IMR-90 (cell line): Measurements from ENCODE around the gene MYOM1. TPM values are rescaled to one million over a fixed set of nuclear protein-coding genes. Genes with fewer than 3 reads are reported as not detected.

Experiments
- ATAC-seq: fragments of 200-7000 bp; cut with Tn5 transposase; 2 replicates; pipeline ENCODE4 v1.9.1; 2020; ENCODE audit warnings: low read depth, mild to moderate bottlenecking, moderate library complexity
- BruUV-seq: library from RNA; stranded (reverse); fragments of 400-500 nt; replicated peaks from 2 replicates; lab custom pipeline; 2021; lab: Mats Ljungman, UMichigan
- CTCF ChIA-PET: fragments of 300-600 bp; formaldehyde crosslinking; extraction: SDS; loops from one replicate; lab custom pipeline; 2021; ENCODE audit warnings: antibody characterized with exemption; lab: Yijun Ruan, JAX
- POLR2A ChIA-PET: fragments of 300-600 bp; sonication (Branson Sonifier 250); formaldehyde crosslinking; loops from one replicate; lab custom pipeline; 2022; ENCODE audit warnings: antibody characterized with exemption; ENCODE audit not compliant: unreplicated experiment; lab: Charles Lee
- DNase-seq: peaks from one replicate; pipeline ENCODE4 v3.0.0; 2013
- H2AFZ ChIP-seq: replicated peaks from 2 replicates; pipeline ENCODE3; 2013; ENCODE audit warnings: low read length, mild to moderate bottlenecking; ENCODE audit not compliant: poor library complexity
- H2AK5ac ChIP-seq: 2 replicates; pipeline ENCODE4 v1.6.1; 2013; ENCODE audit warnings: low read depth, low read length, inconsistent platforms
- H2AK9ac ChIP-seq: replicated peaks from 2 replicates; pipeline ENCODE3; 2013; ENCODE audit warnings: mild to moderate bottlenecking, low read depth, low read length, moderate library complexity; ENCODE audit not compliant: poor library complexity
- H2BK120ac ChIP-seq: 2 replicates; pipeline ENCODE4 v1.6.1; 2013; ENCODE audit warnings: low read depth, low read length, inconsistent platforms
- H2BK15ac ChIP-seq: 3 replicates; pipeline ENCODE4 v1.6.1; 2013; ENCODE audit warnings: low read depth, low read length, inconsistent platforms
- H2BK20ac ChIP-seq: 2 replicates; pipeline ENCODE4 v1.6.1; 2013; ENCODE audit warnings: low read depth, mild to moderate bottlenecking, inconsistent platforms, low read length, moderate library complexity
- H2BK5ac ChIP-seq: 2 replicates; pipeline ENCODE4 v1.6.1; 2013; ENCODE audit warnings: mild to moderate bottlenecking, low read depth, low read length, inconsistent platforms; ENCODE audit not compliant: poor library complexity, severe bottlenecking
- H3K14ac ChIP-seq: replicated peaks from 2 replicates; pipeline ENCODE4 v1.6.1; 2013; ENCODE audit warnings: low read depth, low read length, inconsistent platforms
- H3K18ac ChIP-seq: 2 replicates; pipeline ENCODE4 v1.6.1; 2013; ENCODE audit warnings: low read depth, low read length, control low read depth
- H3K23ac ChIP-seq: 2 replicates; pipeline ENCODE4 v1.6.1; 2013; ENCODE audit warnings: low read depth, low read length, inconsistent platforms
- H3K27ac ChIP-seq: 2 replicates; pipeline ENCODE4 v1.5.1; 2013; ENCODE audit warnings: mild to moderate bottlenecking, control low read depth, low read length; ENCODE audit not compliant: insufficient read depth
- H3K27me3 ChIP-seq: 2 replicates; pipeline ENCODE4 v1.6.1; 2013; ENCODE audit warnings: low read length; ENCODE audit not compliant: control insufficient read depth, insufficient read depth
- H3K36me3 ChIP-seq: 2 replicates; pipeline ENCODE4 v1.6.1; 2013; ENCODE audit warnings: low read length, mixed read lengths; ENCODE audit not compliant: control insufficient read depth, insufficient read depth
- H3K4ac ChIP-seq: 2 replicates; pipeline ENCODE4 v1.6.1; 2013; ENCODE audit warnings: low read depth, low read length, inconsistent platforms
- H3K4me1 ChIP-seq: 2 replicates; pipeline ENCODE4 v1.6.1; 2013; ENCODE audit warnings: low read length, mixed read lengths; ENCODE audit not compliant: control insufficient read depth, insufficient read depth
- H3K4me2 ChIP-seq: 2 replicates; pipeline ENCODE4 v1.6.1; 2013; ENCODE audit warnings: low read depth, mild to moderate bottlenecking, control low read depth, low read length, moderate library complexity
- H3K4me3 ChIP-seq: 2 replicates; pipeline ENCODE4 v1.5.1; 2013; ENCODE audit warnings: low read depth, mild to moderate bottlenecking, control low read depth, low read length, moderate library complexity; ENCODE audit not compliant: insufficient read depth
- H3K56ac ChIP-seq: 2 replicates; pipeline ENCODE4 v1.6.1; 2013; ENCODE audit warnings: low read length, inconsistent platforms; ENCODE audit not compliant: insufficient read depth; ENCODE audit errors: extremely low read depth
- H3K79me1 ChIP-seq, 2 experiments: 2 replicates each; pipeline ENCODE4 v1.6.1; 2013; ENCODE audit warnings: low read length in 2 of 2, inconsistent platforms in 1 of 2, low read depth in 1 of 2
- H3K9ac ChIP-seq: 2 replicates; pipeline ENCODE4 v1.6.1; 2013; ENCODE audit warnings: low read depth, low read length, control low read depth
- H3K9me1 ChIP-seq: 2 replicates; pipeline ENCODE4 v1.6.1; 2013; ENCODE audit warnings: low read length, inconsistent platforms; ENCODE audit not compliant: insufficient read depth
- H3K9me3 ChIP-seq: 2 replicates; pipeline ENCODE4 v1.6.1; 2013; ENCODE audit warnings: low read length; ENCODE audit not compliant: control insufficient read depth, insufficient read depth
- H4K20me1 ChIP-seq: 2 replicates; pipeline ENCODE4 v1.6.1; 2013; ENCODE audit warnings: low read length, inconsistent platforms; ENCODE audit not compliant: insufficient read depth
- H4K5ac ChIP-seq: 2 replicates; pipeline ENCODE4 v1.6.1; 2013; ENCODE audit warnings: mild to moderate bottlenecking, low read depth, low read length, control low read depth
- H4K8ac ChIP-seq, 2 experiments: 2 replicates each; pipeline ENCODE4 v1.6.1; 2013; ENCODE audit warnings: low read depth in 2 of 2, low read length in 2 of 2, control low read depth in 1 of 2, inconsistent platforms in 1 of 2
- H4K91ac ChIP-seq: 2 replicates; pipeline ENCODE4 v1.6.1; 2013; ENCODE audit warnings: low read depth, low read length, inconsistent platforms; ENCODE audit not compliant: insufficient read depth
- CEBPB ChIP-seq: IDR thresholded peaks from 2 replicates; pipeline ENCODE4 v1.6.1; 2012; ENCODE audit warnings: low read depth, low read length, improper control_type of control experiment
- CHD1 ChIP-seq: IDR thresholded peaks from 2 replicates; pipeline ENCODE4 v1.6.1; 2012; ENCODE audit warnings: low read depth, low read length, improper control_type of control experiment
- CTCF ChIP-seq: conservative IDR thresholded peaks from 2 replicates; pipeline ENCODE4 v1.5.1; 2012; ENCODE audit warnings: mild to moderate bottlenecking, low read depth, low read length, improper control_type of control experiment
- ELK1 ChIP-seq: fragments of 150-350 bp; IDR thresholded peaks from 2 replicates; pipeline ENCODE4 v1.6.1; 2016; ENCODE audit warnings: low read depth, mild to moderate bottlenecking, low read length, moderate library complexity, borderline replicate concordance
- FOS ChIP-seq: fragments of 150-350 bp; IDR thresholded peaks from 2 replicates; pipeline ENCODE4 v1.6.1; 2016; ENCODE audit warnings: low read depth, low read length
- MAFK ChIP-seq: IDR thresholded peaks from 2 replicates; pipeline ENCODE4 v1.6.1; 2012; ENCODE audit warnings: low read depth, low read length, improper control_type of control experiment
- MAZ ChIP-seq: IDR thresholded peaks from 2 replicates; pipeline ENCODE4 v1.6.1; 2012; ENCODE audit warnings: low read depth, mild to moderate bottlenecking, low read length, improper control_type of control experiment, moderate library complexity, borderline replicate concordance
- NFE2L2 ChIP-seq: fragments of 150-350 bp; IDR thresholded peaks from 2 replicates; pipeline ENCODE4 v1.6.1; 2016; ENCODE audit warnings: low read depth, mild to moderate bottlenecking, low read length
- POLR2A ChIP-seq: IDR thresholded peaks from 2 replicates; pipeline ENCODE4 v1.6.1; 2012; ENCODE audit warnings: mild to moderate bottlenecking, low read depth, low read length
- RAD21 ChIP-seq: IDR thresholded peaks from 2 replicates; pipeline ENCODE4 v1.6.1; 2012; ENCODE audit warnings: low read length, improper control_type of control experiment
- RFX5 ChIP-seq: IDR thresholded peaks from 2 replicates; pipeline ENCODE4 v1.8.0; 2012; ENCODE audit warnings: low read depth, mild to moderate bottlenecking, low read length, moderate library complexity
- SMC3 ChIP-seq: fragments of 150-350 bp; IDR thresholded peaks from 2 replicates; pipeline ENCODE4 v1.6.1; 2016; ENCODE audit warnings: low read depth, mild to moderate bottlenecking, antibody characterized with exemption, low read length, moderate library complexity
- USF2 ChIP-seq: fragments of 150-350 bp; IDR thresholded peaks from 2 replicates; pipeline ENCODE4 v1.6.1; 2017; ENCODE audit warnings: mild to moderate bottlenecking, antibody characterized with exemption, low read length, low read depth
- WGBS, 2 experiments: methylation state at CpG; one replicate each; pipeline versions ENCODE4 v1.1.5 to v1.1.7; 2013; ENCODE audit warnings: missing lambda C conversion rate in 2 of 2; ENCODE audit not compliant: insufficient read length in 1 of 2; ENCODE audit errors: extremely low coverage in 2 of 2; 5-methylcytosine and 5-hydroxymethylcytosine counted together
- dilution Hi-C: fragments of 300-500 bp; cut with HindIII; formaldehyde crosslinking; loops from one replicate; pipeline ENCODE4 v1.14.3; 2018; ENCODE audit warnings: low sequenced_read_pairs; ENCODE audit not compliant: unreplicated experiment
- in situ Hi-C: fragments of 300-500 bp; cut with MboI; formaldehyde crosslinking; loops from 3 replicates; pipeline ENCODE4 v1.14.3; 2019; ENCODE audit warnings: low sequenced_read_pairs, inconsistent platforms, mixed read lengths
- intact Hi-C: fragments of 100-400 bp; cut with micrococcal nuclease; formaldehyde crosslinking; loops from 2 replicates; pipeline ENCODE4 v1.10.0; 2022
- polyA plus RNA-seq, 3 experiments: library from polyadenylated mRNA; depleted of rRNA; stranded (reverse); fragments of >200 nt; gene quantifications; 2 replicates each; pipeline ENCODE4 v1.2.3, GENCODE V29; 2012; ENCODE audit warnings: low replicate concordance in 1 of 3
- total RNA-seq: library from RNA; depleted of rRNA; stranded (reverse); fragments of >200 nt; gene quantifications from 2 replicates; pipeline ENCODE4 v1.2.3, GENCODE V29; 2012

The MYOM1 gene
- total and polyA plus RNA-seq, 2 of the 4 experiments (the other 2 are of a cell fraction), result under 0.01 to 0.10 TPM

GRCh38 chr18:3104190-3105054 is 115.3 kb downstream of the MYOM1 start:
- no peak overlapping the region for H3K27ac ChIP-seq

More at GRCh38 chr18:3104190-3105054, 115.3 kb downstream of the MYOM1 start:
- H3K23ac ChIP-seq, result no peak overlapping the region
- no peaks in the 10 kb centered on the region for H3K9me3 ChIP-seq
- H3K9ac ChIP-seq, result no peak overlapping the region
- no peaks in the 10 kb centered on the region for H3K9me1 ChIP-seq
- no peak overlapping the region for H2AK5ac ChIP-seq
- 0 out of 2 replicates have a peak, but pooled peaks cover 6% of the 10 kb centered on the region for H3K4me1 ChIP-seq
- H2BK120ac ChIP-seq, result no peak overlapping the region
- in situ Hi-C loops, result no loop called here
- no peak overlapping the region; the same call in 1 of the 2 replicates for H3K18ac ChIP-seq
- POLR2A ChIA-PET, result no interaction called here
- dilution Hi-C loops, result no loop called here
- intact Hi-C loops, result no loop called here
- no peak overlapping the region for H4K5ac ChIP-seq
- ATAC-seq, result peak; percentile 76
- H2BK20ac ChIP-seq, result no peak overlapping the region
- H4K91ac ChIP-seq, result no peak overlapping the region
- no peak overlapping the region for H2BK5ac ChIP-seq
- no peaks in the 10 kb centered on the region for H3K36me3 ChIP-seq
- H4K20me1 ChIP-seq, result no peaks in the 10 kb centered on the region
- peak; percentile 61 for DNase-seq
- H3K4me2 ChIP-seq, result peak overlapping the region; percentile 67
- H2AK9ac ChIP-seq, result no peak overlapping the region
- H3K79me1 ChIP-seq, result no peaks in the 10 kb centered on the region
- H2AFZ ChIP-seq, result no peak overlapping the region
- H2BK15ac ChIP-seq, result no peak overlapping the region
- H3K27me3 ChIP-seq, result peaks cover 11% of the 10 kb centered on the region
- TF ChIP-seq CTCF (no peak), MAFK (no peak), CHD1 (no peak), MAZ (no peak), RAD21 (no peak), FOS (peak; percentile 33; the same call in 1 of the 2 replicates), RFX5 (no peak), CEBPB (peak; percentile 54; the same call in 1 of the 2 replicates), ELK1 (no peak), USF2 (no peak), POLR2A (no peak), NFE2L2 (no peak), SMC3 (no peak)
- H3K14ac ChIP-seq, result no peak overlapping the region
- no peak overlapping the region for H3K4me3 ChIP-seq
- CTCF ChIA-PET, result no interaction called here
- no peak overlapping the region for H3K4ac ChIP-seq
- no TSS peak for BruUV-seq
- no peak overlapping the region for H3K56ac ChIP-seq
- 80% methylated on average over 1 of the region's 6 CpGs; no CpG with 5 or more reads in 1 of the 2 experiments for WGBS, 2 experiments
- H4K8ac ChIP-seq, result no peak overlapping the region
